Fibroblast of peridontal ligament (primary cell): ENCODE results near the gene DDX11.
"Not testable (repeated sequence)": the region's sequence is repeated elsewhere in the genome, so short reads cannot be mapped to it uniquely, and the experiment has no call there.

Experiments
- DNase-seq: peaks from one replicate; pipeline ENCODE4 v3.0.0-alpha.2; 2010; ENCODE audit errors: extremely low read depth

Gene DDX11

DNA sequence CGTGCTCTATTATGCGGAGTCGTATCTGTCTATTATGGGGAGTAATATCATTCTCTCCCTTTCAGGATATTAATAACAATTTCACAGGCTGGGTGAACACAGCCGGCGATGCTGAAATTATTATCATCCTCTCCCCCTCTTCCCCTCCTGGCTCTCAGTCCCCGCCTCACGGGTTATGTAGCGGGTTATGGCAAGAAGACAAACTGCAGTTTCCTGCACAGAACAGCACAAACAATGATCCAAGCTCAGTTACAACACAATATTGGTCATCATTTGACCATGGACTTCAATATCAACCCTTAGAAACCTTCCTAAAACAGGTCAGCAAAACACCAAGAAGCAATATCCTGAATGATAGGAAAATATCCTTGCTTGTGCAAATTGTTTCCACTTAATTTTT is 50.5 kb downstream of the DDX11 start:
- not testable (repeated sequence) for DNase-seq

DNA sequence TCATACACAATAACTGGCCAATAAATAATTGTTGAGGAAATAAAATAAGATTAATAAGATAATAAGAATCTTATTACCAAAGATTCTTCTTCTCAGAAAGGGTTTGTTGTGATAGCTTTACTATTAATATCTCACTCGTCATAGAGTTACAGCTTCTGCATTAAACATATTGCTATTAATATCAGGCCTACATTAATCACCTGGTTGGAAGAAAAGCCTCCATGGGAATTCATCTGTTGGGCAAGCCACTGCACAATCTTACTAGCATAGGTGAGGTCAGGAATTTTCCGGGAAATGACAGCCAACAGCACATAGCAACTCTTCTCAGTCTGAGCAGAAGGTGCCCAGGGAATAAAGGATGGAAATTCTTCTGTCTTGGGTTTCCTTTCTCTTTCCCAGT is 51.5 kb downstream of the DDX11 start:
- DNase-seq: not testable (repeated sequence)

DNA sequence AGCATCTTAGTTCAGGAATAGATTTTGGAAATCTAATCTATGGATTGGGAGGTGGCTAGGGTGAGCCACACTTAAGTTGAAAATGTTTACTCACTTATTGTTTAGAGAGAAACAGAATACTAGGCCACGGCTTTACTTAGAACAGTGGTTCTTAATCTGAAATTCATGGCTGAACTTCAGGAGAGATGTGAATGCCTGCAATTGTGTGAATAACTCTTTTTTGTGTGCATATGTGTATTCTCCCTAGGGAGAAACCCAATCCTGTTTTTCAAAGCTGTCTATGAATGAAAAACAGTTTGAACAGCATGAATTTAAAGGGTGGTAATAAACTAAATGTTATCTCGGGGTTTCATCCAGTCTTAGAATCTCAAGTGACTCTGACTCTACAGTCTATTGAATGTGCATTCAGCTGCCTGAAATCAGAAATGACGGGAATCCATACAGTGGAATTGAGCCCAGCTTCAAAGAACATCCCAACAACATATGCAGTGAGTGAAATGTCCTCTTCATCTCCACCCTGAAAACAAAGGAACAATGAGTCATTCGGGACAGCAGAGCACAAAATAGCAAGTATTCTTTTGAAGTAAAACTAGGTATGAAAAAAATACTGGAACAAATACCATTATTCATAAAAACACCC is 53.7 kb downstream of the DDX11 start:
- not testable (repeated sequence) for DNase-seq

DNA sequence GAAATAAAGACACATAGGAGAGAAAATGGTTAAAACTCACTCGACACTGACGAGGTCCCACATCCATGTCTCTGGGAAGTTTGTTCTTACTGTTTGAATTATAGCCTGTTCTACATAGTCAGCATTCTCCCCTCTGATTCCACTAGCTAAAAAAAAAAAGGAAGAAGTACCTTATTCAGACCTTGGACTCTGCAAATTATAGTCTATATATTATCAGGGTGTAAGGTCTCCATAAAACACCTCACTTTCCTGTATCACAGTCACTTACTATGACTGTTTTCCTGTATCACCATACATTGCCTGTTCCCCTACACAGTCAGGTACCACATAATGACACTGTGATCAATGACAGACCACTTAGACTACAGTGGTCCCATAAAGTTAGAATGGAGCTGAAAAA is 62.9 kb downstream of the DDX11 start:
- DNase-seq: not testable (repeated sequence)

DNA sequence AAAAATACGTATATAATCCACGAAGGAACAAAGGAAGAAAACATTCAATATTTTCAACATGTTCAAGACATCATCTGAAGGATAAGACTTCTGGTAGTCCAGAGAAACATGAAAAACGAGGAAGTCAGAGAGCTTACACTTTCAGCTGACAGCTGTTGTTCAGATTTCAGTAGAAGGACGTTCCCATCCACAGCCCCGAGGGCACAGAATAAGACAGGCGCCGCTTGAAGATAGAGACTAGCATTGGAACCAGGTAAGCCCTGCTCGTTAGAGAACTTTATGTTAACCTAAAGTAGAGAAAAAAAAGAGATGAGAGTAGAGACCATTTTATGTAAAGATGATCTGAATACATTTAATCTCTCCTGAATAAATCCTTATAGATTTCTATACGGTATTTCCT is 71.1 kb downstream of the DDX11 start:
- not testable (repeated sequence) for DNase-seq

DNA sequence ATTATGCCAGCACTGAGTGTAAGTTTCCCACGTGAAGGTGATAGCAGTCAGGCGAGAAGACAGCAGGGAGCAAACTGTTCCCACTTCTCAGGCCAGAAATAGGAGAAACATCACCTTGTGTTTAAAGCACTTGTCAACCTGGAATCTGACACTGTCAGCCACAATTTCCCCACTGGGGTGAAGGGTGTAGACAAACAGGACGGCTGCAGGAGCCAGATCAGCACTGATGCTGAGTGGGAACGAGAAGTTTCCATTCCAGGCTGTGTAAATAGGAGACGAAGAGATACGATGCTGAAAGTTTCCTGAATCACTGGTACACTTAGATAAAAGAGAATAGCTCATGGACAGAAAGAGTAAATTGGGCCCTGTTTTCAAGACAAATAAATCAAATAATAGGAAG is 71.6 kb downstream of the DDX11 start:
- not testable (repeated sequence) for DNase-seq

DNA sequence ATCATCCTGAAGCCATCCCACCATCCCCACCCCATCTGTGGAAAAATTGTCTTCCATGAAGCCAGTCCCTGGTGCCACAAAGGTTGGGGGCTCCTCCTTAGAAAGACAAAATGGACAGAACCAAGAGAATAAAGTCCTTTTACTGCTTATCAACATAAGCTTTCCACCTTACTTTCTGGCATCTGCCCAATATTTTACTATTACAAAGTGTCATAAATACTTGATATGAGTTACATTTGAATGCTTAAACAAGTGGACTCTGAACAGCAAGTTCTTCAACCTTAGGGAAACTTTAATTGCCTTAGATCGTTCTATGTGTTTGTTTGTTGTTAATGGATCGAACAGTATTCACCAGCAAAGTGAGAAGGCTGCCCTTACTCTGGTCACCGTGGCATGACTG is 73.8 kb downstream of the DDX11 start:
- DNase-seq: not testable (repeated sequence)

DNA sequence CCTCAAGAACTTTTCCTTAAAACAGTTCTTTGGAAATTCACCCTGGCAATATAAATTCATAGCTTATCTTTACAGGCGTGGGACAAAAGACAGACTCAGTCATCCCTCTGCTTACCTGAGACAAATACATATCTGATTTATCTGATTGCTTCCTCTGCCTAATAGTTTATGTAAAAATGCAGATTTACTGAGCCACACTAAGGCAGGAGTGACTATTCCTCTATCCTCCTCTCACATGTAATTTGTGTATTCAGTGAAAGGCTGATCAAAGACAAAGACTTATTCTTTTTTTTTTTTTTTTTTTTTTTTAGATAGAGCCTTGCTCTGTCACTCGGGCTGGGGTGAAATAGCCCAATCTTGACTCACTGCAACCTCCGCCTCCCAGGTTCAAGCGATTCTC is 77.1 kb downstream of the DDX11 start:
- DNase-seq: not testable (repeated sequence)
